Prostate gland (tissue), 2 donors: ENCODE measurements around the gene ARHGAP45.

Experiments used
- CTCF ChIP-seq, 4 experiments: fragments of 200-600 bp in 2 of 4; fragments of 450-650 bp in 2 of 4; sonication (generic) in 2 of 4; IDR thresholded peaks; 1 replicate in 3 of 4; 2 replicates in 1 of 4; pipeline ENCODE4 v1.5.1; 2016 to 2019; ENCODE audit warnings: antibody characterized with exemption in 4 of 4, mild to moderate bottlenecking in 2 of 4, moderate library complexity in 2 of 4
- POLR2A ChIP-seq: fragments of 450-650 bp; IDR thresholded peaks from one replicate; pipeline ENCODE4 v1.6.1; 2016; ENCODE audit warnings: antibody characterized with exemption, mild to moderate bottlenecking

- TF ChIP-seq CTCF (IDR thresholded peaks at IDR 0.05), result no peak
- TF ChIP-seq POLR2A, result no peak
Observed at GRCh38 chr19:1132552-1133383, 65.8 kb downstream of the ARHGAP45 start.
